ENCODE data around the gene EYA4.

The EYA4 gene

DNA sequence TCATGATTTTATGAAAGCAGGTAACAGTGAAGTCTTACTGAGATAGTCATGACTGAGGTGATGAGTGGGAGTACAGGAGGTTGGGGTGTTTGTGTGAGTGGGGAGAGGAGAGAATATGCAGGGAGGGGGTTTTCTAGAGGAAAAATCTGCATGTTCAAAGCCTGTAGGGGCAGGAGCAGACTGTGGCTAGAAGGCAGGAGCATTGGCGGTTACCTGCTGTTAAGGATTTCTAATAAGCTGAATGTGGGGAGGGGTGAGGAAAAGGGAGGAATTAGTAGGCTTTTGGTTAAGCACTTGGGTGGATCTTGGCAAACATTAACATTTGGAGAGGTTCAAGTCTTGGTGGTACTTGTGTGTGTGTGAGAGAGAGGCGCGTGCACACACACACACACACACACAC lies 70.8 kb downstream of the EYA4 start:
- TF ChIP-seq, protein P1, sequence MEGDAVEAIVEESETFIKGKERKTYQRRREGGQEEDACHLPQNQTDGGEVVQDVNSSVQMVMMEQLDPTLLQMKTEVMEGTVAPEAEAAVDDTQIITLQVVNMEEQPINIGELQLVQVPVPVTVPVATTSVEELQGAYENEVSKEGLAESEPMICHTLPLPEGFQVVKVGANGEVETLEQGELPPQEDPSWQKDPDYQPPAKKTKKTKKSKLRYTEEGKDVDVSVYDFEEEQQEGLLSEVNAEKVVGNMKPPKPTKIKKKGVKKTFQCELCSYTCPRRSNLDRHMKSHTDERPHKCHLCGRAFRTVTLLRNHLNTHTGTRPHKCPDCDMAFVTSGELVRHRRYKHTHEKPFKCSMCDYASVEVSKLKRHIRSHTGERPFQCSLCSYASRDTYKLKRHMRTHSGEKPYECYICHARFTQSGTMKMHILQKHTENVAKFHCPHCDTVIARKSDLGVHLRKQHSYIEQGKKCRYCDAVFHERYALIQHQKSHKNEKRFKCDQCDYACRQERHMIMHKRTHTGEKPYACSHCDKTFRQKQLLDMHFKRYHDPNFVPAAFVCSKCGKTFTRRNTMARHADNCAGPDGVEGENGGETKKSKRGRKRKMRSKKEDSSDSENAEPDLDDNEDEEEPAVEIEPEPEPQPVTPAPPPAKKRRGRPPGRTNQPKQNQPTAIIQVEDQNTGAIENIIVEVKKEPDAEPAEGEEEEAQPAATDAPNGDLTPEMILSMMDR (IDR thresholded peaks at IDR 0.05; ENCODE audit: low read depth, low read length, missing control alignments): no peak
- H3K27me3 ChIP-seq (replicated peaks): no peaks in the 10 kb centered on the region
- no peaks in the 10 kb centered on the region for H3K36me3 ChIP-seq (replicated peaks)
- in situ Hi-C loops (cut with HindIII; ENCODE audit: low pct_ligation_motif_present, low sequenced_read_pairs): no loop called here
- H3K4me3 ChIP-seq (ENCODE audit: low read depth, low read length): no peak overlapping the region
- no peak for DNase-seq
- no peak overlapping the region for H3K27ac ChIP-seq

DNA sequence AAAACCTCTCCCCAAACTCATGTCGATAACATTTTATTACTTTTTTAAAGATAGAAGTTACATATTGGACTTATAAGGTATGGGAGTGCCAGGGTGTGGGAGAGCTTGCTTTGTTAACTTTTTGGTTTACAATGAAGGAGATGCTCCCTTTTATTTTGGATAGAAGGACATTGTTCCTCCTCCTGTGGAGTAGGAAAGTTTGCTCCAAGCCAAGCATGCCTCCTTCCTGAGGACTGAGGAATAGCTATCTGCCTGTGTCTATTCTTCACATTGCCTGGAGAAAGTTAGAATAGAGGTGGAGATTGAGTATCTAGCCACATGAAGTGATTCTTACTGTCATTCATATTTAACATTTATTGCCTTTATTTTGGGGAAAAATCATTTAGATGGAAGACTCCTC lies 71.9 kb downstream of the EYA4 start:
- TF ChIP-seq, protein P1 (IDR thresholded peaks at IDR 0.05; ENCODE audit: low read depth, low read length, missing control alignments): no peak
- in situ Hi-C loops (cut with HindIII; ENCODE audit: low pct_ligation_motif_present, low sequenced_read_pairs): no loop called here

DNA sequence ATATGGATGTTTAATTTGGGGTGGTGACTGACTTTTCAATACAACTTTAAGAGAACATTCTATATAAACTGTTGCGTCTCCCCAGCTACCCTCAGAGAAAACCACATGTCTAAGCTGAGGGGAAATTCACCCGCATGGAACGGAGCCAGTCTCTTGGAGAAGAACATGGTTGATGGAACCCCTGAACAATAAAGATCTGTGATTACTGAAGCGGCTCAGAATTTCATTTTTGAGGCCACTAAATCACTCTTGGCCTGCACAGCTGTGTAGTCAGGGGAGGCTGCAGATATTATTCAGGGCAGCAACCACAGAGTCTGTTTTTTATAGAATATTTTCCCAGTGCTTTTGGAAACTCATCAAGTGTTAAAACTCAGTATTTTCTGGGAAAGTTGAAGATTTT lies 73.8 kb downstream of the EYA4 start:
- in situ Hi-C loops (cut with HindIII; ENCODE audit: low pct_ligation_motif_present, low sequenced_read_pairs): no loop called here
- TF ChIP-seq, protein P1 (IDR thresholded peaks at IDR 0.05; ENCODE audit: low read depth, low read length, missing control alignments): no peak
- no peak overlapping the region for H3K27ac ChIP-seq
- H3K36me3 ChIP-seq (replicated peaks): no peaks in the 10 kb centered on the region
- DNase-seq: no peak
- H3K4me3 ChIP-seq (ENCODE audit: low read depth, low read length): no peak overlapping the region
- H3K27me3 ChIP-seq (replicated peaks): no peaks in the 10 kb centered on the region

More for the DNA sequence above, 71.9 kb downstream of the EYA4 start:
- H3K4me3 ChIP-seq (ENCODE audit: low read depth, low read length): no peak overlapping the region
- H3K27ac ChIP-seq: no peak overlapping the region
- H3K36me3 ChIP-seq (replicated peaks): no peaks in the 10 kb centered on the region
- no peak for DNase-seq
- H3K27me3 ChIP-seq (replicated peaks): no peaks in the 10 kb centered on the region

DNA sequence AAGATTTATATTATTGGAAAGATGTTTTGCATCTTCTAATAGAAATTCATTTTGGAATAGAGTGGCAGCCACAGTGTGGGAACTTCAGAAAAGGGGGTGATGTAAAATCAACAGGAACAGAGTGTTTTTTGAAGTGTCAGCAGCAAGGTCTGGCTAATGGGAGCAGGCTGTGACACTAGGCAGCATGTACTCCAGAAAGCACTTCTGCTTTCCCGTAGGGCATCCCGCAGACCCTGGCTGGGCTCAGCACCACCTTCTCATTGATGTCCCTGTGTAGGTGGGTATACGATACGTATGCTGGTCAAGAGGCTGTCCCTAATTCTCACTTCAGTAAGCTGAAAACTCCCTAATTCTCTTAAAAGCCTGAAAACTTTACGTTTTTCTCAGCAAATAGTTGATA lies 74.7 kb downstream of the EYA4 start:
- H3K36me3 ChIP-seq (replicated peaks): no peaks in the 10 kb centered on the region
- DNase-seq: no peak
- H3K27me3 ChIP-seq (replicated peaks): no peaks in the 10 kb centered on the region
- in situ Hi-C loops (cut with HindIII; ENCODE audit: low pct_ligation_motif_present, low sequenced_read_pairs): no loop called here
- no peak overlapping the region for H3K27ac ChIP-seq
- no peak overlapping the region for H3K4me3 ChIP-seq (ENCODE audit: low read depth, low read length)
- TF ChIP-seq, protein P1 (IDR thresholded peaks at IDR 0.05; ENCODE audit: low read depth, low read length, missing control alignments): no peak

DNA sequence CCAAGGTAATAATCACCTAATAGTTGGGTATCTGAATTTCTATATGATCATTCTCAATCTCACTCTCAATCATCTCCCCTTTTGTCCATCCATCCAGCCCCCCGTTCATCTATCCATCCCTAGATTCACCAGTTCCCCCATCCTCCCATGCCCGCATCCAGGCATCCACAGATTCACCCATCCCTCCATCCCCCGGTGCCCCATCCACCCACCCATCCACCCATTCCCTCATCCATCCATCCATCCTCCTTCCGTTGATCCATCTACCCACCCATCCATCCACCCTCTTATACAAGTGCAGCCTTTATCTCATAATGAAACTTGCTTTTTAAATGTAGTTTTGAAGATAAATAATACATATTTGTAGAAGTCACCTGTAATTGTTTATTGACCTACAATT lies 76.5 kb downstream of the EYA4 start:
- no peaks in the 10 kb centered on the region for H3K27me3 ChIP-seq (replicated peaks)
- no peak for DNase-seq
- H3K36me3 ChIP-seq (replicated peaks): no peaks in the 10 kb centered on the region
- in situ Hi-C loops (cut with HindIII; ENCODE audit: low pct_ligation_motif_present, low sequenced_read_pairs): no loop called here
- TF ChIP-seq, protein P1 (IDR thresholded peaks at IDR 0.05; ENCODE audit: low read depth, low read length, missing control alignments): no peak
- H3K4me3 ChIP-seq (ENCODE audit: low read depth, low read length): no peak overlapping the region
- no peak overlapping the region for H3K27ac ChIP-seq

DNA sequence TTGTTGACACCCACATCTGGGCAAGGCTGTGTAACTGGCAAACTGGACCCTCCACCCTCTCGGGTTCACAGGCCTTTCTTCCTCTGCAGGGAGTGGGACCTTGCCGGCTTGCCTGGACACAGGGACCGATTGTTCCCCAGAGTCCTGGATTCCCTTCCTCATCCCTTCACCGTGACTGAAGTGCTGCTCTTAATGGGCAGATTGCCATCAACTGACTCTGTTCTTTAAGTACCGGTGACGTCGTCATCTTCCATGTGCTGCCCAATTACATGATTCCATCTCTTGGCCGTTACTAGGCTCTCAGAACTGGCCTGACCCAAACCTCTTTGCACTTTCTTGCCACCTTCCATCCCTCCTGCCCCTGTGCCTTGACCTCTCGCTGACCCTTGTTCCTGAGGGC lies 85.4 kb downstream of the EYA4 start:
- no peak overlapping the region for H3K27ac ChIP-seq
- no peaks in the 10 kb centered on the region for H3K27me3 ChIP-seq (replicated peaks)
- no peak overlapping the region for H3K4me3 ChIP-seq (ENCODE audit: low read depth, low read length)
- H3K36me3 ChIP-seq (replicated peaks): no peaks in the 10 kb centered on the region
- in situ Hi-C loops (cut with HindIII; ENCODE audit: low pct_ligation_motif_present, low sequenced_read_pairs): no loop called here
- no peak for DNase-seq
- TF ChIP-seq, protein P1 (IDR thresholded peaks at IDR 0.05; ENCODE audit: low read depth, low read length, missing control alignments): no peak
